HepG2 (cell line): Measurements from ENCODE around the gene NDUFAF5. TPM values are rescaled to one million over a fixed set of nuclear protein-coding genes. Genes with fewer than 3 reads are reported as not detected.

ENCODE experiments used
- CEBPG ChIP-seq: IDR thresholded peaks from 2 replicates; pipeline ENCODE4 v1.6.1; 2016
- CREM ChIP-seq, 2 experiments: sonication (generic) in 1 of 2; formaldehyde crosslinking in 1 of 2; IDR thresholded peaks; 2 replicates each; pipeline versions ENCODE4 v1.4.0 to v1.6.1; 2016 to 2020; ENCODE audit warnings: antibody characterized with exemption in 1 of 2, mild to moderate bottlenecking in 1 of 2, missing genetic modification reagents in 1 of 2
- JUN ChIP-seq: sonication (generic); formaldehyde crosslinking; IDR thresholded peaks from 2 replicates; pipeline ENCODE4 v1.4.0; 2020; ENCODE audit warnings: mild to moderate bottlenecking, missing genetic modification reagents
- KLF13 ChIP-seq: sonication (generic); formaldehyde crosslinking; IDR thresholded peaks from 2 replicates; pipeline ENCODE4 v1.4.0; 2020; ENCODE audit warnings: mild to moderate bottlenecking, missing genetic modification reagents
- MAFK ChIP-seq, 2 experiments: IDR thresholded peaks in 1 of 2; conservative IDR thresholded peaks in 1 of 2; 2 replicates each; pipeline ENCODE4 v1.6.1; 2011; ENCODE audit warnings: improper control_type of control experiment in 2 of 2, low read length in 2 of 2
- MTA3 ChIP-seq: sonication (generic); formaldehyde crosslinking; IDR thresholded peaks from 2 replicates; pipeline ENCODE4 v1.4.0; 2020; ENCODE audit warnings: missing genetic modification reagents
- NFIC ChIP-seq: IDR thresholded peaks from 2 replicates; pipeline ENCODE4 v1.6.1; 2012; ENCODE audit warnings: mild to moderate bottlenecking, low read length, inconsistent platforms
- PHB2 ChIP-seq: fragments of 450-650 bp; IDR thresholded peaks from 2 replicates; pipeline ENCODE4 v1.6.1; 2018; ENCODE audit not compliant: partially characterized antibody
- PPARG ChIP-seq: conservative IDR thresholded peaks from 2 replicates; pipeline ENCODE4 v1.6.1; 2016; ENCODE audit warnings: missing biosample characterization, missing genetic modification reagents
- SMC3 ChIP-seq: IDR thresholded peaks from 2 replicates; pipeline ENCODE4 v1.6.1; 2011; ENCODE audit warnings: low read length, improper control_type of control experiment
- polyA plus RNA-seq, 8 experiments: library from polyadenylated mRNA; depleted of rRNA in 3 of 8; stranded (reverse) in 7 of 8; unstranded in 1 of 8; fragments of >200 nt; fragmentation: Illumina TruSeq in 4 of 8; extraction: Trizol in 4 of 8; gene quantifications; 2 replicates each; pipeline versions ENCODE4 v1.2.1 to v1.2.3, GENCODE V29; 2011 to 2016; ENCODE audit warnings: low read depth in 4 of 8, missing spikeins in 1 of 8, mixed read lengths in 1 of 8; ENCODE audit not compliant: insufficient read depth in 1 of 8
- total RNA-seq, 5 experiments: library from RNA; depleted of rRNA; stranded (reverse); fragments of >200 nt; fragmentation: Illumina TruSeq; extraction: Trizol; gene quantifications; 2 replicates each; pipeline ENCODE4 v1.2.3, GENCODE V29; 2016; ENCODE audit warnings: low read depth in 1 of 5
- TF ChIP-seq, protein P1 (sequence below): sonication (generic); formaldehyde crosslinking; IDR thresholded peaks from 2 replicates; pipeline ENCODE4 v1.5.0; 2020; ENCODE audit warnings: missing genetic modification reagents
- TF ChIP-seq, protein P2 (sequence below): sonication (generic); formaldehyde crosslinking; IDR thresholded peaks from 2 replicates; pipeline ENCODE4 v1.4.0; 2020; ENCODE audit warnings: missing genetic modification reagents, borderline replicate concordance
- TF ChIP-seq, protein P3 (sequence below): sonication (generic); formaldehyde crosslinking; IDR thresholded peaks from 2 replicates; pipeline ENCODE4 v1.5.1; 2020; ENCODE audit warnings: missing genetic modification reagents, mild to moderate bottlenecking, borderline replicate concordance
- TF ChIP-seq, protein P4 (sequence below): IDR thresholded peaks from 2 replicates; pipeline ENCODE4 v1.6.1; 2016; ENCODE audit warnings: low read depth, borderline replicate concordance
- TF ChIP-seq, protein P5 (sequence below): IDR thresholded peaks from 2 replicates; pipeline ENCODE4 v1.6.1; 2016; ENCODE audit warnings: low read depth
- TF ChIP-seq, protein P6 (sequence below): sonication (generic); formaldehyde crosslinking; IDR thresholded peaks from 2 replicates; pipeline ENCODE4 v1.4.0; 2020; ENCODE audit warnings: low read depth, mild to moderate bottlenecking, missing genetic modification reagents
- TF ChIP-seq, protein P7 (sequence below): sonication (generic); formaldehyde crosslinking; conservative IDR thresholded peaks from 2 replicates; pipeline ENCODE4 v1.8.0; 2022; ENCODE audit warnings: low read depth, missing genetic modification reagents

The NDUFAF5 gene
- total and polyA plus RNA-seq, 2 of the 13 experiments (the other 11 are each of a cell fraction or from before 2014, with no cell fraction given) = 23.1 to 66.7 TPM

DNA sequence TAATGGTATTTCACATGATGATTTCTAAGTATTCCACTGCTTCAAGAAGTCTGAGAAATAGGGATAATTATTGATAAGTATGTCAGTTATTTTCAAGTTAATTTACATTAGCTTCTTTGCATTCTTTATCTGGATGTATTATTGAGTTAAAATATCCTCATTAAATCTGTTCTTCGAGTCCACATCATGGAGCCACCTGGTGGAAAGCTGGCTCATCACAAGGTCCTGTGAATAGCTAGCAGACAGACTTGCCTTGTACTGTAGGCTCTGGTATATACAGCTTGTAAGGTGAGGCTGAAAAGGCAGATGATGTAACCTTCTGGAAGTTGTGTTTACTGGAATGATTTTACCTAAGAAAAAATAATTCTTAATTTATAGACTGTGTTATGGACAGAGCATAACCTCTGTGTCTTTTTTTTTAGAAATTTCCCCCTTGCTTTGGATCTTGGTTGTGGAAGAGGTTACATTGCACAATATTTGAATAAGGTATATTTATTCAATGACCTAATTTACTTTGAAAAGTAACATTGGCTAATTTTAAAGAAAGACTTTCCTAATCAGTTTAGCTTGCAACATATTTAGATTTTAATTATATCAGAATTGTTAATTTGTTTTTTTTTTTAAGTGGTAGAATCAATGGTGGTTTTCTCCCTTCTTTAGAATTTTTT is 3.5 kb downstream of the NDUFAF5 start (continued):
- TF ChIP-seq SMC3 (peak; percentile 52), PHB2 (no peak), KLF13 (CRISPR knock-in tag) (no peak), CEBPG (CRISPR knock-in tag) (peak; percentile 89), NFIC (peak; percentile 9; the same call in 1 of the 2 replicates), MTA3 (CRISPR knock-in tag) (no peak), JUN (CRISPR knock-in tag) (no peak), CREM (IDR thresholded peaks at IDR 0.05) (peak; percentile 52; the same call in 1 of the 2 replicates), CREM (CRISPR knock-in tag; IDR thresholded peaks at IDR 0.05) (no peak), MAFK (conservative IDR thresholded peaks at IDR 0.05 in 1 of 2, IDR thresholded peaks at IDR 0.05 in 1 of 2; ENCODE audit: low read length in 2 of 2) (0 out of 4 replicates have a peak, but pooled peaks of 1 of the 2 experiments have one; percentile 4), PPARG (0 out of 2 replicates have a peak, but pooled peaks have one; percentile 15)
- TF ChIP-seq, protein P1, sequence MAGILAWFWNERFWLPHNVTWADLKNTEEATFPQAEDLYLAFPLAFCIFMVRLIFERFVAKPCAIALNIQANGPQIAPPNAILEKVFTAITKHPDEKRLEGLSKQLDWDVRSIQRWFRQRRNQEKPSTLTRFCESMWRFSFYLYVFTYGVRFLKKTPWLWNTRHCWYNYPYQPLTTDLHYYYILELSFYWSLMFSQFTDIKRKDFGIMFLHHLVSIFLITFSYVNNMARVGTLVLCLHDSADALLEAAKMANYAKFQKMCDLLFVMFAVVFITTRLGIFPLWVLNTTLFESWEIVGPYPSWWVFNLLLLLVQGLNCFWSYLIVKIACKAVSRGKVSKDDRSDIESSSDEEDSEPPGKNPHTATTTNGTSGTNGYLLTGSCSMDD (CRISPR knock-in tag) = no peak
- TF ChIP-seq, protein P2, sequence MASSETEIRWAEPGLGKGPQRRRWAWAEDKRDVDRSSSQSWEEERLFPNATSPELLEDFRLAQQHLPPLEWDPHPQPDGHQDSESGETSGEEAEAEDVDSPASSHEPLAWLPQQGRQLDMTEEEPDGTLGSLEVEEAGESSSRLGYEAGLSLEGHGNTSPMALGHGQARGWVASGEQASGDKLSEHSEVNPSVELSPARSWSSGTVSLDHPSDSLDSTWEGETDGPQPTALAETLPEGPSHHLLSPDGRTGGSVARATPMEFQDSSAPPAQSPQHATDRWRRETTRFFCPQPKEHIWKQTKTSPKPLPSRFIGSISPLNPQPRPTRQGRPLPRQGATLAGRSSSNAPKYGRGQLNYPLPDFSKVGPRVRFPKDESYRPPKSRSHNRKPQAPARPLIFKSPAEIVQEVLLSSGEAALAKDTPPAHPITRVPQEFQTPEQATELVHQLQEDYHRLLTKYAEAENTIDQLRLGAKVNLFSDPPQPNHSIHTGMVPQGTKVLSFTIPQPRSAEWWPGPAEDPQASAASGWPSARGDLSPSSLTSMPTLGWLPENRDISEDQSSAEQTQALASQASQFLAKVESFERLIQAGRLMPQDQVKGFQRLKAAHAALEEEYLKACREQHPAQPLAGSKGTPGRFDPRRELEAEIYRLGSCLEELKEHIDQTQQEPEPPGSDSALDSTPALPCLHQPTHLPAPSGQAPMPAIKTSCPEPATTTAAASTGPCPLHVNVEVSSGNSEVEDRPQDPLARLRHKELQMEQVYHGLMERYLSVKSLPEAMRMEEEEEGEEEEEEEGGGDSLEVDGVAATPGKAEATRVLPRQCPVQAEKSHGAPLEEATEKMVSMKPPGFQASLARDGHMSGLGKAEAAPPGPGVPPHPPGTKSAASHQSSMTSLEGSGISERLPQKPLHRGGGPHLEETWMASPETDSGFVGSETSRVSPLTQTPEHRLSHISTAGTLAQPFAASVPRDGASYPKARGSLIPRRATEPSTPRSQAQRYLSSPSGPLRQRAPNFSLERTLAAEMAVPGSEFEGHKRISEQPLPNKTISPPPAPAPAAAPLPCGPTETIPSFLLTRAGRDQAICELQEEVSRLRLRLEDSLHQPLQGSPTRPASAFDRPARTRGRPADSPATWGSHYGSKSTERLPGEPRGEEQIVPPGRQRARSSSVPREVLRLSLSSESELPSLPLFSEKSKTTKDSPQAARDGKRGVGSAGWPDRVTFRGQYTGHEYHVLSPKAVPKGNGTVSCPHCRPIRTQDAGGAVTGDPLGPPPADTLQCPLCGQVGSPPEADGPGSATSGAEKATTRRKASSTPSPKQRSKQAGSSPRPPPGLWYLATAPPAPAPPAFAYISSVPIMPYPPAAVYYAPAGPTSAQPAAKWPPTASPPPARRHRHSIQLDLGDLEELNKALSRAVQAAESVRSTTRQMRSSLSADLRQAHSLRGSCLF (CRISPR knock-in tag) = no peak
- TF ChIP-seq, protein P3, sequence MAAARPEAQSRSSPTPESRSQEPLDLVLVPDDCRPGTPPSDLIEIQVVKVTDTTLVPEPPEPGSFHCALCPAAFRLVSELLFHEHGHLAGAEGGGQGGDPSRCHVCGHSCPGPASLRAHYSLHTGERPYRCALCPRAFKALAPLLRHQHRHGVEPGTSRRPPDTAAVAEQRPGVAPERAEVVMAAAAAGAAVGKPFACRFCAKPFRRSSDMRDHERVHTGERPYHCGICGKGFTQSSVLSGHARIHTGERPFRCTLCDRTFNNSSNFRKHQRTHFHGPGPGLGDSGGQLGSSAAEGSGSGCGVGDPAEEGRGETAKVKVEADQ (CRISPR knock-in tag) = peak; percentile 43; the same call in 1 of the 2 replicates
- TF ChIP-seq, protein P4, sequence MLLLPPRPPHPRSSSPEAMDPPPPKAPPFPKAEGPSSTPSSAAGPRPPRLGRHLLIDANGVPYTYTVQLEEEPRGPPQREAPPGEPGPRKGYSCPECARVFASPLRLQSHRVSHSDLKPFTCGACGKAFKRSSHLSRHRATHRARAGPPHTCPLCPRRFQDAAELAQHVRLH (CRISPR knock-in tag) = peak; percentile 61; the same call in 1 of the 2 replicates
- TF ChIP-seq, protein P5, sequence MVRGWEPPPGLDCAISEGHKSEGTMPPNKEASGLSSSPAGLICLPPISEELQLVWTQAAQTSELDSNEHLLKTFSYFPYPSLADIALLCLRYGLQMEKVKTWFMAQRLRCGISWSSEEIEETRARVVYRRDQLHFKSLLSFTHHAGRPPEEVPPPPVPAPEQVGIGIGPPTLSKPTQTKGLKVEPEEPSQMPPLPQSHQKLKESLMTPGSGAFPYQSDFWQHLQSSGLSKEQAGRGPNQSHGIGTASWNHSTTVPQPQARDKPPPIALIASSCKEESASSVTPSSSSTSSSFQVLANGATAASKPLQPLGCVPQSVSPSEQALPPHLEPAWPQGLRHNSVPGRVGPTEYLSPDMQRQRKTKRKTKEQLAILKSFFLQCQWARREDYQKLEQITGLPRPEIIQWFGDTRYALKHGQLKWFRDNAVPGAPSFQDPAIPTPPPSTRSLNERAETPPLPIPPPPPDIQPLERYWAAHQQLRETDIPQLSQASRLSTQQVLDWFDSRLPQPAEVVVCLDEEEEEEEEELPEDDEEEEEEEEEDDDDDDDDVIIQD = 0 out of 2 replicates have a peak, but pooled peaks have one; percentile 32
- TF ChIP-seq, protein P6, sequence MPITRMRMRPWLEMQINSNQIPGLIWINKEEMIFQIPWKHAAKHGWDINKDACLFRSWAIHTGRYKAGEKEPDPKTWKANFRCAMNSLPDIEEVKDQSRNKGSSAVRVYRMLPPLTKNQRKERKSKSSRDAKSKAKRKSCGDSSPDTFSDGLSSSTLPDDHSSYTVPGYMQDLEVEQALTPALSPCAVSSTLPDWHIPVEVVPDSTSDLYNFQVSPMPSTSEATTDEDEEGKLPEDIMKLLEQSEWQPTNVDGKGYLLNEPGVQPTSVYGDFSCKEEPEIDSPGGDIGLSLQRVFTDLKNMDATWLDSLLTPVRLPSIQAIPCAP = no peak
- TF ChIP-seq, protein P7, sequence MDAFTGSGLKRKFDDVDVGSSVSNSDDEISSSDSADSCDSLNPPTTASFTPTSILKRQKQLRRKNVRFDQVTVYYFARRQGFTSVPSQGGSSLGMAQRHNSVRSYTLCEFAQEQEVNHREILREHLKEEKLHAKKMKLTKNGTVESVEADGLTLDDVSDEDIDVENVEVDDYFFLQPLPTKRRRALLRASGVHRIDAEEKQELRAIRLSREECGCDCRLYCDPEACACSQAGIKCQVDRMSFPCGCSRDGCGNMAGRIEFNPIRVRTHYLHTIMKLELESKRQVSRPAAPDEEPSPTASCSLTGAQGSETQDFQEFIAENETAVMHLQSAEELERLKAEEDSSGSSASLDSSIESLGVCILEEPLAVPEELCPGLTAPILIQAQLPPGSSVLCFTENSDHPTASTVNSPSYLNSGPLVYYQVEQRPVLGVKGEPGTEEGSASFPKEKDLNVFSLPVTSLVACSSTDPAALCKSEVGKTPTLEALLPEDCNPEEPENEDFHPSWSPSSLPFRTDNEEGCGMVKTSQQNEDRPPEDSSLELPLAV (CRISPR knock-in tag) = no peak
